Measurements from ENCODE around the gene COQ10A. TPM values are rescaled to one million over a fixed set of nuclear protein-coding genes. Genes with fewer than 3 reads are reported as not detected.
"Not testable (repeated sequence)": the region's sequence is repeated elsewhere in the genome, so short reads cannot be mapped to it uniquely, and the experiment has no call there.

COQ10A gene
- total RNA-seq, 1 experiment from 2014 or later = 26.1 TPM

DNA sequence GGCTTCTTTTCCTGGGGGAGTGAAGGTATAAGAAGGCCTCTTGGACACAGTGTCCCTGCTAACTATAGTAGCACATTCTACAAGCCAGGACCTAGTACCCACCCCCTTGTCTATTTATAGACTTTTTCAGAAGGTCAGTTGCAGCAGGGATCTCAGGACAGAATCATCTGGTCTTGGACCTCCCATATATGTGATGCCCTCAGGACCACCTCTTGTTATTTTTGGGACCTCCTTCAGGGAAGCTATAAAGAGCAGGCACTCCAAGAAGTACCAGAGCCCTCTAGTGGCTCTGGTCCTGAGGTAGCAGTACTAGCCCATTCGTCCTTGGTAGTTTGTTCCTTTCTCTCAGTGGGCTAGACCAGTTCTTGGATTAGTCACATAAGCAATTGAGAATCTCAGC, 4.3 kb downstream of the COQ10A start:
- Mint-ChIP-seq H3K36me3 (ENCODE audit: insufficient read depth in 1 of 3, low read depth in 3 of 3) (peaks cover 35 to 70% (median 55%) of the 10 kb centered on the region in 3 experiments; a peak in 6 of 7 replicates), H3K27me3 (ENCODE audit: low read depth) (no peaks in the 10 kb centered on the region), H3K9me3 (no peaks in the 10 kb centered on the region; a peak in 1 of 5 replicates), H3K4me3 (peak overlapping the region in 1 of 2 experiments; percentile 12; a peak in 2 of 5 replicates), H3K27ac (no peak overlapping the region), H3K4me1 (peaks cover 11 to 12% of the 10 kb centered on the region in 2 experiments)
- H2BK20ac ChIP-seq (ENCODE audit: low read depth, low read length, poor library complexity, severe bottlenecking) = no peak overlapping the region
- H3K14ac ChIP-seq (ENCODE audit: insufficient read depth, low read length) = no peak overlapping the region
- H2BK12ac ChIP-seq (ENCODE audit: insufficient read length, low read depth, low read length) = no peak overlapping the region
- H3K79me1 ChIP-seq (ENCODE audit: insufficient read depth, low read depth, low read length, poor library complexity, severe bottlenecking) = no peaks in the 10 kb centered on the region
- H3K27me3 ChIP-seq (ENCODE audit: insufficient read depth, low read length) = no peaks in the 10 kb centered on the region
- no peak for DNase-seq
- H3K27ac ChIP-seq (ENCODE audit: insufficient read length, low read depth, low read length) = no peak overlapping the region
- no peak overlapping the region for H3K23ac ChIP-seq (ENCODE audit: insufficient read length, low read depth, low read length)
- H2AFZ ChIP-seq (ENCODE audit: low read length) = no peak overlapping the region
- WGBS (ENCODE audit: extremely low coverage, insufficient read length, low lambda C conversion rate) = no CpG with 5 or more reads among the region's 1 CpG
- H3K56ac ChIP-seq (ENCODE audit: insufficient read length, low read depth, low read length) = no peak overlapping the region
- H3K18ac ChIP-seq (ENCODE audit: insufficient read length, low read depth, low read length) = no peak overlapping the region
- no peaks in the 10 kb centered on the region for H3K4me1 ChIP-seq (ENCODE audit: insufficient read depth, low read length)
- H2BK120ac ChIP-seq (ENCODE audit: low read depth, low read length, poor library complexity, severe bottlenecking) = no peak overlapping the region
- no peak overlapping the region for H3K9ac ChIP-seq (ENCODE audit: extremely low read depth, insufficient read length, low read length)
- peaks cover 3% of the 10 kb centered on the region for H3K23me2 ChIP-seq (ENCODE audit: insufficient read length, low read depth, low read length, poor library complexity, severe bottlenecking)
- no peaks in the 10 kb centered on the region for H4K20me1 ChIP-seq (ENCODE audit: control insufficient read depth, insufficient read depth, insufficient read length)
- H2AK5ac ChIP-seq (ENCODE audit: insufficient read length, low read length) = no peak overlapping the region
- peak; percentile 68 for TF ChIP-seq CTCF (conservative IDR thresholded peaks at IDR 0.05)
- H3T11ph ChIP-seq (ENCODE audit: low read length) = no peak overlapping the region
- no peak overlapping the region for H3K4ac ChIP-seq (ENCODE audit: low read depth, low read length)
- no peak overlapping the region for H4K91ac ChIP-seq (ENCODE audit: insufficient read length, low read depth, low read length)
- no peak overlapping the region for H4K8ac ChIP-seq (replicated peaks; ENCODE audit: insufficient read length, low read depth, low read length)
- H3K4me2 ChIP-seq (ENCODE audit: insufficient read depth, insufficient read length, low read length) = no peak overlapping the region
- H3K79me2 ChIP-seq (ENCODE audit: insufficient read depth, low read length) = no peaks in the 10 kb centered on the region
- no peaks in the 10 kb centered on the region for H3K9me3 ChIP-seq (ENCODE audit: control insufficient read depth, low read depth, low read length)
- H2BK5ac ChIP-seq (ENCODE audit: insufficient read length, low read length) = no peak overlapping the region
- H2BK15ac ChIP-seq (ENCODE audit: low read depth, low read length) = no peak overlapping the region
- H4K5ac ChIP-seq (ENCODE audit: insufficient read length, low read depth, low read length) = no peak overlapping the region

GRCh38 chr12:56272468-56272867, 5.7 kb downstream of the COQ10A start:
- peaks cover 37 to 78% (median 58%) of the 10 kb centered on the region in 3 experiments; a peak in 6 of 7 replicates for H3K36me3 Mint-ChIP-seq (ENCODE audit: insufficient read depth in 1 of 3, low read depth in 3 of 3)

More at GRCh38 chr12:56272468-56272867, 5.7 kb downstream of the COQ10A start:
- not testable (repeated sequence) for H3K18ac ChIP-seq (ENCODE audit: insufficient read length, low read depth, low read length); H4K91ac ChIP-seq (ENCODE audit: insufficient read length, low read depth, low read length); H3K23me2 ChIP-seq (ENCODE audit: insufficient read length, low read depth, low read length, poor library complexity, severe bottlenecking); H3K4me1 ChIP-seq (ENCODE audit: insufficient read depth, low read length); H2BK15ac ChIP-seq (ENCODE audit: low read depth, low read length); H3K4me3 Mint-ChIP-seq; H3K23ac ChIP-seq (ENCODE audit: insufficient read length, low read depth, low read length); H3K79me2 ChIP-seq (ENCODE audit: insufficient read depth, low read length); H3K4ac ChIP-seq (ENCODE audit: low read depth, low read length); DNase-seq; H3K9me3 ChIP-seq (ENCODE audit: control insufficient read depth, low read depth, low read length); H3T11ph ChIP-seq (ENCODE audit: low read length); H3K9ac ChIP-seq (ENCODE audit: extremely low read depth, insufficient read length, low read length); H3K27ac ChIP-seq (ENCODE audit: insufficient read length, low read depth, low read length); H2BK12ac ChIP-seq (ENCODE audit: insufficient read length, low read depth, low read length); H2BK5ac ChIP-seq (ENCODE audit: insufficient read length, low read length); H3K4me1 Mint-ChIP-seq; H2BK120ac ChIP-seq (ENCODE audit: low read depth, low read length, poor library complexity, severe bottlenecking); H3K9me3 Mint-ChIP-seq; H4K20me1 ChIP-seq (ENCODE audit: control insufficient read depth, insufficient read depth, insufficient read length); H2BK20ac ChIP-seq (ENCODE audit: low read depth, low read length, poor library complexity, severe bottlenecking); H3K27me3 Mint-ChIP-seq (ENCODE audit: low read depth); H3K27me3 ChIP-seq (ENCODE audit: insufficient read depth, low read length); H3K79me1 ChIP-seq (ENCODE audit: insufficient read depth, low read depth, low read length, poor library complexity, severe bottlenecking); H3K27ac Mint-ChIP-seq; H3K4me2 ChIP-seq (ENCODE audit: insufficient read depth, insufficient read length, low read length); H2AK5ac ChIP-seq (ENCODE audit: insufficient read length, low read length); H3K14ac ChIP-seq (ENCODE audit: insufficient read depth, low read length); H4K5ac ChIP-seq (ENCODE audit: insufficient read length, low read depth, low read length); H4K8ac ChIP-seq (replicated peaks; ENCODE audit: insufficient read length, low read depth, low read length); H2AFZ ChIP-seq (ENCODE audit: low read length); H3K56ac ChIP-seq (ENCODE audit: insufficient read length, low read depth, low read length)
- no CpG with 5 or more reads among the region's 2 CpGs for WGBS (ENCODE audit: extremely low coverage, insufficient read length, low lambda C conversion rate)
